SJCRH30 (cell line): Measurements from ENCODE around the gene REV3L. TPM values are rescaled to one million over a fixed set of nuclear protein-coding genes. Genes with fewer than 3 reads are reported as not detected.
A peak's percentile ranks its signal among the peaks of the same experiment; 100 is the strongest.
"Not testable (repeated sequence)": the region's sequence is repeated elsewhere in the genome, so short reads cannot be mapped to it uniquely, and the experiment has no call there.

Experiments
- DNase-seq, 2 experiments: peaks; one replicate each; pipeline ENCODE4 v3.0.0-alpha.2; 2015 to 2020
- H3K27ac ChIP-seq: fragments of 250-450 bp; sonication (Bioruptor Pico); 2 replicates; pipeline ENCODE4 v1.5.1; 2020; ENCODE audit warnings: mild to moderate bottlenecking, moderate library complexity
- H3K27me3 ChIP-seq: fragments of 250-450 bp; sonication (Bioruptor Pico); 2 replicates; pipeline ENCODE4 v1.5.1; 2020; ENCODE audit warnings: mild to moderate bottlenecking, moderate library complexity
- H3K36me3 ChIP-seq: fragments of 250-450 bp; sonication (Bioruptor Pico); 2 replicates; pipeline ENCODE4 v1.5.1; 2020; ENCODE audit warnings: mild to moderate bottlenecking, moderate library complexity
- H3K4me1 ChIP-seq: fragments of 250-450 bp; sonication (Bioruptor Pico); 2 replicates; pipeline ENCODE4 v1.5.1; 2020; ENCODE audit warnings: mild to moderate bottlenecking, moderate library complexity
- H3K4me3 ChIP-seq: fragments of 250-450 bp; sonication (Bioruptor Pico); 2 replicates; pipeline ENCODE4 v1.5.1; 2020; ENCODE audit warnings: mild to moderate bottlenecking, moderate library complexity
- H3K9me3 ChIP-seq: fragments of 250-450 bp; sonication (Bioruptor Pico); replicated peaks from 2 replicates; pipeline ENCODE4 v1.5.1; 2020; ENCODE audit warnings: mild to moderate bottlenecking, moderate library complexity
- total RNA-seq: library from RNA; depleted of rRNA; stranded (reverse); fragments of >200 nt; shearing (Covaris generic); gene quantifications from 2 replicates; pipeline ENCODE4 v1.2.3, GENCODE V29; 2014; rRNA removed

REV3L gene
- total RNA-seq, 1 experiment from 2014 or later: 34.3 TPM

DNA sequence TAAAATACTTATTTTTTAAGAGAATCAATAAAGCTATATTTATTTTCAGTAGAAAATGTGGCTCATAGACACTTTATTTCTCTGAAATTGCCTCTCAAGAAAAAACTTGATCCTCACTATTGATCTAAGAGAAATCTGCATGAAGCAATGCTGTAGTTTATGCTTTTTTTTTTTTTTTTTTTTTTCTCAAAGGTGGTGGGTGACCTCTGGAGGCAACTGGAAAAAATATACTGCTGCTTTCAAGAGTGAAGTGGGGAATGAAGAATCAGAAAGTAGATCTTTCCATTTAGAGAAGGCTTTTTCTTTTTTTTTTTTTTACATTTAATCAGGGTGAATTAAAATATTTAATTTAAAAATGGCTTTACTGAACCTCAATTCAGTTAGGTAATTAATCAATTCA, 226.4 kb downstream of the REV3L start:
- peak in 1 of 2 experiments; percentile 33 for DNase-seq

DNA sequence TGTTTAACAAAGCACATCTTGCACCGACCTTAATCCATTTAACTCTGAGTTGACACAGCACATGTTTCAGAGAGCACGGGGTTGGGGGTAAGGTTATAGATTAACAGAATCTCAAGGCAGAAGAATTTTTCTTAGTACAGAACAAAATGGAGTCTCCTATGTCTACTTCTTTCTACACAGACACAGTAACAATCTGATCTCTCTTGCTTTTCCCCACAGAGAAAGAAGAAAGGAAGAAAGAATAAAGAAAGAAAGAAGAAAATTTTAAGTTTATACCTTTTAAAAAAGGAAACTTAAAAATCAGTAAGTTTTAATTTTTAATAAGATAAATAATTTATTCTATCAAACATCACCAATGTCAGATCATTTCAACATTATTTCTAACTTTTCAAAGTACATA, 227.2 kb downstream of the REV3L start:
- not testable (repeated sequence) for H3K4me1 ChIP-seq, H3K9me3 ChIP-seq, H3K27me3 ChIP-seq, DNase-seq, H3K27ac ChIP-seq, H3K4me3 ChIP-seq, H3K36me3 ChIP-seq

More for the DNA sequence above, 226.4 kb downstream of the REV3L start:
- Histone ChIP-seq H3K4me1 (no peaks in the 10 kb centered on the region), H3K9me3 (no peaks in the 10 kb centered on the region), H3K27ac (no peak overlapping the region), H3K36me3 (no peaks in the 10 kb centered on the region), H3K4me3 (no peak overlapping the region), H3K27me3 (no peaks in the 10 kb centered on the region)

DNA sequence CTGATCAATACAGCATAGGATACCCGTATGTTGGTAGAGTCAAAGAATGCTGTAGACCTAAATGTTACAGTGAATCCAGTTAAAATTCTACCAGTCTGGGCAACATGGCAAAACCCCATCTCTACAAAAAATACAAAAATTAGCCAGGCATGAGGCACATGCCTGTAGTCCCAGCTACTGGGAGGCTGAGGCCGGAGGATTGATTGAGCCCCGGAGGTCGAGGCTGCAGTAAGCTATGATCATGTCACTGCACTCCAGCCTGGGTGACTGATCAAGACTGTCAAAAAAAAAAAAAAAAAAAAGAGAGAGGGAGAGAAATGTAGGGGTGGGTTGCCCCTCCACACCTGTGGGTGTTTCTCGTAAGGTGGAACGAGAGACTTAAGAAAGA, 228.2 kb downstream of the REV3L start:
- no peak for DNase-seq
- H3K27ac ChIP-seq: no peak overlapping the region
- H3K27me3 ChIP-seq: no peaks in the 10 kb centered on the region
- H3K4me1 ChIP-seq: 0 out of 2 replicates have a peak, but pooled peaks cover 2% of the 10 kb centered on the region
- H3K9me3 ChIP-seq: no peaks in the 10 kb centered on the region
- H3K4me3 ChIP-seq: no peak overlapping the region
- no peaks in the 10 kb centered on the region for H3K36me3 ChIP-seq

DNA sequence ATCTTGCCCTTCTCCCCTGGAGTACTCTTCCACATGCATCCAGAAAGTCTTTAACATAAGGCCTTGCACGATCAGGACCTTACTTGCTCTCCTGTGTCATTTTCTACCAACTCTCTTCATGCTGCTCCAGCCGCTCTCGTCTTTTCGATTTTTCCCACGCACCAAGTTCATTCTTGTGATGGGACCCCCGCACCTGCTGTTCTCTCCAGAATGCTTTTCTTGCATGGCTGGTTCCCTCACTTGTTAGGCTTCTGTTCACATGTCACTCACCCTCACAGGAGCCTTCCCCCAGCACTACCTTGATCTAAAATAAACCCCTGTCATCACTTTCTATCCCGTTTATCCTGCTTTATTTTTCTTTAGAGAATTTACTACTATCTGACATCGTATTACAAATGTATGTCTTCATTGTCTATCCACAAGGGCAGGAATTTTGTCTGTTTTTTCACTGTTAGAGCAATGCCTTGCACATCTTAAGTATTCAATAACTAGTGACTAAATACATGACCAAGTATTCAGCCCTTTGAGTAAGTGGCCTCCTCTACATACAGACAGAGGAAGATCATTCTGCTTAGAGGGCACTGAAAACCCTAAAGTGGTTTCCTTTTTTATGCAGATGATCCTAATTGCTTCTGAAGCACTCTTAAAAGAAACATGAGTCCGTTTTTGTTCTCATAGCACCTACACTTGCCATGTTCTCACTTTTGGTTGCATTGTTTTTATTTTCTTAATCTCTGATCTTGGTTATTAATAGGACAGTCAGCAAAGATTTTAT, 228.8 kb downstream of the REV3L start:
- Histone ChIP-seq H3K27ac (no peak overlapping the region), H3K4me1 (0 out of 2 replicates have a peak, but pooled peaks cover 2% of the 10 kb centered on the region), H3K4me3 (no peak overlapping the region), H3K27me3 (no peaks in the 10 kb centered on the region), H3K36me3 (no peaks in the 10 kb centered on the region), H3K9me3 (no peaks in the 10 kb centered on the region)
- DNase-seq: no peak

DNA sequence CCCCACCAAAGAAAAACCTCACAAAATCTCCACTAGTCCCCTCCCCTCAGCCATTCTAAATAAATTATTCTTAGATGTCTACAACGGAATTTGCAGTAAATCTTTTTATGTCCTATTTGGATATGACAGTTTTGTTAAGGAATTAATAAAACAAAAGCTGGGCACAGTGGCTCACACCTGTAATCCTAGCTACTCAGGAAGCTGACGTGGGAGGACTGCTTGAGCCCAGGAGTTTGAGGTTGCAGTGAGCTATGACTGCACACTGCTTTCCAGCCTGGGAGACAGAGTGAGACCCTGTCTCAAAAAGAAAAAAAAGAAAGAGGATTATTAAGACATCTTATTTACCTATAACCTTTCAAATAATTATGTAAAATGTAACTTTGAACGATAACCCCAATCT, 230.3 kb downstream of the REV3L start:
- Histone ChIP-seq H3K9me3 (no peaks in the 10 kb centered on the region), H3K27ac (no peak overlapping the region), H3K4me3 (no peak overlapping the region), H3K36me3 (no peaks in the 10 kb centered on the region), H3K27me3 (no peaks in the 10 kb centered on the region), H3K4me1 (0 out of 2 replicates have a peak, but pooled peaks cover 2% of the 10 kb centered on the region)
- DNase-seq: no peak

DNA sequence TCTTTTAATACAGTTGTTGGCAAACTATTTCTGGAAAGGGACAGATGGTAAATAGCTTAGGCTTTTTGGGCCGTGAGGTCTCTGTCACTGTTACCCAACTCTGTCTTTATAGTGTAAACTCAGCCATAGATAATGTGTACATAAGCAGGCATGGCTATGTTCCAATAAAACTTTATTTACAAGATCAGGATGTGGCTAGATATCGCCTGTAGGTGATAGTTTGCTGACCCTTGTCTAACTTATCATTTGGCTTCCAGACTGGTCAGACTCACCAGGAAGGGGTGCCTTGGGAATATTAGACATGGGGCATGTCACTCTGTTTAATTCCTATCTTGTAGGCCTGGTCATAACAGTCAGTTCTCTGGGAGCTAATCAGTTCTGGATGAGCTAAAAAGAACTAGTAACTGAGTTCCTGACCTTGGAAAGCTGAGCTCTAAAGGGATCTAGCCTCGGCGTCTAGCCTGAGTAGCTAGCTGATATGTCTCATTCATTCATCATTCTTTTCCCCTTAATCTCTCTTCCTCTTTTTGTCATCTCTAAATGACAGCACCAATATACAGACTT, 232.1 kb downstream of the REV3L start:
- 0 out of 2 replicates have a peak, but pooled peaks cover 2% of the 10 kb centered on the region for H3K4me1 ChIP-seq
- no peak for DNase-seq
- no peaks in the 10 kb centered on the region for H3K27me3 ChIP-seq
- H3K9me3 ChIP-seq: no peaks in the 10 kb centered on the region
- no peaks in the 10 kb centered on the region for H3K36me3 ChIP-seq
- H3K4me3 ChIP-seq: no peak overlapping the region
- H3K27ac ChIP-seq: no peak overlapping the region

Other genes starting within 250 kb of the REV3L start
- 41.2 and 43.6 TPM in 2 replicates for gene TRAF3IP2, start 122.7 kb upstream of the REV3L start, total RNA-seq